HG03280 (cell line): ENCODE results near the gene ZNF69.
A peak's percentile ranks its signal among the peaks of the same experiment; 100 is the strongest.
"Not testable (repeated sequence)": the region's sequence is repeated elsewhere in the genome, so short reads cannot be mapped to it uniquely, and the experiment has no call there.

ENCODE experiments used
- ATAC-seq: cut with Tn5 transposase; IDR thresholded peaks from one replicate; pipeline ENCODE4 v1.9.1; 2021; ENCODE audit warnings: mild to moderate bottlenecking, moderate library complexity; ENCODE audit not compliant: unreplicated experiment

Gene ZNF69

DNA sequence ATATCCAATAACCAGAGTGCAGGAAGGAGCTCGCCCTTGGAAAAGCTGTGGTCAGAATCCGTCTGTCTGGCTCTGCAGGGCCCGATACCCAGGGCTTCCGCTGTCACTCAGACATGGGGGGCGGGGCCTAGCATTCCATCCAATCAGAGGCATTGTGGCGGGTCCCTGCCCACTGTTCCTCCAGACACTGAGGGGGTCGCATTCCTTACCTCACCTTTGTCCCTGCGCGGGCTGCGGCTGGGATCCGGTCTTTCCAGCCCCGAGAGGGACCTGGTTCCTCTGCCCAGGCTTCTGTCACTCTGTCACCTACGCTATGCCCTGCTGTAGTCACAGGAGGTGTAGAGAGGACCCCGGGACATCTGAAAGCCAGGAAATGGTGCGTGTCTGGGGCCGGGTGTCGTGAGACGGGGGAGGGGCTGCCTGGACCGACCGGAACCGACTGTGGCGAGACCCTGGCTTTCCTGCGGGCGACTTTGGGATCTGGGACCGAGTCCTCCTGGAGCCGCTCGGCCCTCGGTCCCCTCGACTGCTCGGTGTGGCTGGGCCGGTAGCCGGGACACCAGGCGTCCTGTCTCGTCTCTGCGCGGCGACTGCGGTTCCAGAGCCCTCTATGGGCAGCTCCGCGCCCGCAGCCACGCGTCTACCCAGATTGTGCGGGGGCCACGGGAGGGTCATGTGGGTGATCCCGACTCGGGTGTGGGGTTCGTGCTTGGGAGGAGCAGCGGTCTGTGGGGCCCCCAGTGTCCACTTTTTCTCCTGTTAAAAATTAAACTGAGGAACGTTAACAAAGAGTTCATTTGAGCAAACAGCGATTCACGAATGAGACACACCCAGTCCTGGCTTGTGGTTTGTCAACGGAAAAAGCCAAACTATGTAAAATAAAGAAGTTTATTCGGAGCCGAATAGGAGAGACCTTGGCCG, at the start of gene ZNF69:
Gene ZNF69 (plus strand): TSS at position 172 of the 921 bp plus-strand sequence. CDS start 142 bp downstream, at position 314.
- ATAC-seq, result peak; percentile 72

GRCh38 chr19:11843722-11844121, 43.9 kb upstream of the ZNF69 start:
- no peak for ATAC-seq

GRCh38 chr19:11847615-11848014, 40.0 kb upstream of the ZNF69 start:
- not testable (repeated sequence) for ATAC-seq

DNA sequence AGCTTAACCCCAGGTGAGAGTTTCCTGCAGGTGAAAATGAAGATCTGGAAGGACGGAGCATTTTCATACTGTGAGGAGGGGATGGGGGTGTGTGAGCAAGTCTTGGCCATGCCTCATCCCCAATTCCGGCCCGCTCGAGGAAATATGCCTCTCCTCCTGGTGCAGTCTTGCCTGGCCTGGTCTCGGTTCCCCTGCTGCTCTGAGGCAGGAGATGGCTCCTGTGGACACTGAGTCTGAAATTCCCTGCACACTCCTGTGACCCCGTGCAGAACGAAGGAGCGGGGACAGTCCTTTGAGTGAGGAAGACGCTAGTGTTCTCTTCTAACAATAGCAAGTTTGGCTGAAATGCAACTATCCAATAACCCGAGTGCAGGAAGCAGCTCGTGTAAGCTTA, 39.4 kb upstream of the ZNF69 start:
- ATAC-seq, result no peak

DNA sequence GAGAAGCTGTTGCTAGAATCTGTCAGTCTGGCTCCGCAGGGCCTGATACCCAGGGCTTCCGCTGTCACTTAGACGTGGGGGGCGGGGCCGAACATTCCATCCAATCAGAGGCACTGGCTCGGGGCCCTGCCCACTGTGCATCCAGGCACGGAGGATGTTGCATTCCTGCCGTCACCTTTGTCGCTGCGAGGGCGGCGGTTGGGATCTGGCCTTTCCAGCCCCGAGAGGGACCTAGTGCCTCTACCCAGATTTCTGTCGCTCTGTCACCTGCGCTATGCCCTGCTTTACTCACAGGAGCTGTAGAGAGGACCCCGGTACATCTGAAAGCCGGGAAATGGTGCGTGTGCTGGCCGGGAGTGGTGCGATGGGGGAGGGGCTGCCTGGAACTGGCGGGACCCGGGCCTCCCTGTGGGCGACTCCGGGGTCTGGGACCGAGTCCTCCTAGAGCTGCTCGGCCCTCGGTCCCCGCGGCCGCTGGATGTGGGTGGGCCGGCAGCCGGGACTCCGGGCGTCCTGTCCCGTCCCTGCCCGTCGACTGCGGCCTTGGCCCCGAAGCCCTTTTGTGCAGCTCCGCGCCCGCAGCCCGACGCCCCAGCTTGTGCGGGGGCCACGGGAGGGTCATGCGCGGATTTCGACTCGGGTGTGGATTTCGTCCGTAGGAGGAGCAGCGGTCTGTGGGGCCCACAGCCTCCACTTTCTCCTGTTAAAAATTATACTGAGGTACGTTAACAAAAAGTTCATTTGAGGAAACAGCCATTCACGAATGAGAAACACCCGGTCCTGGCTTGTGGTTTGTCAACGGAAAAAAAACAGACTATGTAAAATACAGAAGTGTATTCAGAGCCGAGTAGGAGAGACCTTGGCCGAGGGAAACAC, 38.8 kb upstream of the ZNF69 start, which contains the start of gene ZNF439:
Gene ZNF439 (plus strand): TSS at position 133 of the 876 bp plus-strand sequence. CDS start 142 bp downstream, at position 275.
- ATAC-seq, result peak; percentile 89

DNA sequence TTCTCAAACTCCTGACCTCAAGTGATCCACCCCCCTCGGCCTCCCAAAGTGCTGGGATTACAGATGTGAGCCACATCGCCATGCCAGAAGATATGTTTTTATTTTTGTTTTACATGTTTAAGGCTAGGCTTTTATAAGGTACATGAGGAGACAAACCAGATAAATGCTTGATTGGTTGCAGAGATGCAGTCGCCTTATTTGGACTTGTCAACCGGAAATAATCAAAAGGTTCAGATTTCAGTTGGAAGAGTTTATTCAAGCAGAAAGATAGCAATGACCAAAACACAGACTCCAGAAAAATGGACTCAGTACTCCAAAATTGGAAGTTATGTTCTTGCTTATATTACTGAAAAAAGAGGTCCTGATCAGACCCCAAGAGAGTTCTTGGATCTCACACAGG, 37.3 kb upstream of the ZNF69 start:
- not testable (repeated sequence) for ATAC-seq

- ATAC-seq, result no peak
These were observed 34.2 kb upstream of the ZNF69 start for GRCh38 chr19:11853358-11853757.

DNA sequence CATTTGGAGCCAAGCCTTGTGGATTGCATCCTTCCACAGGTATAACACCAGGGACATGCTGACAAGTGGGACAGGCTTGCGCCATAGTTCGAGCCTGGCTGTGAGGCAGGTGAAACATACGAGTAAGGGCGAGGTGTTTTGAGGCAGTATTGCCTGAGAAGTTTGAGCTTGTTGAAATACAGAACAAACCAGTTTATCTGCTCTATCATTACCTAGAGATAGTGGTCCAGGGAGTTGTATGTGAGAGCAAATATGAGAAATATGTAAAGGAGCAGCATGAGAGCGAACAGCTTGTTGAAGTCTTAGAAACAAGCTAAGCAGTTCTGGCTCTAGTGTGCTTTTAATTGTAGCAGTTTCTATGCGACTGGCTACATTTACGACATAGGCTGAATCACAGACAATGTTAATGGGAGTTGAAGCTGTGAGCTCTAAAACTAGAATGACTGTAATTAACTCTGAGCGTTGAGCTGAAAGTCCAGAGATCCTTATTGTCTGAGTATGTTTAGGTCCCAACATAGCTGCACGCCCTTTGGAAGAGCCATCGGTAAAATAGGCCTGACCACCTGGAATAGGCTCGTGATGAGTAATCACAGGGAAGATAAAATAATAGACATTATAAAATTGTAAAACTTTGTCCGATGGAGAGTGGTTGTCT, 30.9 kb upstream of the ZNF69 start:
- ATAC-seq, result no peak

DNA sequence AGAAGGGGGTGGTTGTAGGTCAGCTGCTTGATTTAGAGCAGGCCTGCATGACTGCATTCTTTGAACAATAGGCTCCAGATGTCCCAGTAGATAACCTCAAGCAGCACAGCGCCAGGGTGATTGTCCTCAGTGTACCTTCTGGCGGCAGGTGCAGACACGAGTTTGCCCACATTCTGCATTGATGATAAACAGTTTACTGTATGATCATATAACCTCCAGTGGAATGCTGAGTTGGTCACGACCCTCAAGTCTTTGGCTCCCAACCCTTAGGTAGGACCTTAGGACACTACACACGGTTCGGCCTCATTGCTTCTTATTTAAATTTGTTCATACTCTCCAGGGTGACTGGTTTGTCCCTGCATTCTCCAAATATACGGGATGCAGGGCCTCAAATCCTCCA, 26.9 kb upstream of the ZNF69 start:
- ATAC-seq, result no peak

DNA sequence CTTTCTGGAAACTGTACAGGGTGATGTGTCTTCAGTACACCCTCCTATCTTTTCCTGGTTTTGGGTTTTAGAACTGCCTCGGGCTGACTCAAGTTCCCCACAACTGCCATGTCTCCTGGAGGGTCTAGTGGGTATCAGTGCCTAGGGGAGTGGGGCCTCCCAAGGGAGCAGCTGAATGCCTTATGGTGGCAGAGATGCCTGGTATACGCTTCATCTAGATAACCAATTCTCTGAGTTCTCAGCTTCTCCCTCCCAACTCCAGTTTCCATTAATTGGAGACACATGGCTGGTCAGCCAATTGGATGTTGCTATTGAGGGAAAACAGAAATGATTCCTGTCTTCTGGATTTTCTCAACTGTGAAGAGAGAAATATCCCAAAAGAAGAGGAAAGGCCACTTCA, 26.3 kb upstream of the ZNF69 start:
- no peak for ATAC-seq

DNA sequence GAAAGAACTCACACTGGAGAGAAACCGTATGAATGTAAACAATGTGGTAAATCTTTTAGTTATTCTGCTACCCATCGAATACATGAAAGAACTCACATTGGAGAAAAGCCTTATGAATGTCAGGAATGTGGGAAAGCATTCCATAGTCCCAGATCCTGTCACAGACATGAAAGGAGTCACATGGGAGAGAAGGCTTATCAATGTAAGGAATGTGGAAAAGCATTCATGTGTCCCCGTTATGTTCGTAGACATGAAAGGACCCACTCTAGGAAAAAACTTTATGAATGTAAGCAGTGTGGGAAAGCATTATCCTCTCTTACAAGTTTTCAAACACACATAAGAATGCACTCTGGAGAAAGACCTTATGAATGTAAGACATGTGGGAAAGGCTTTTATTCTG, 19.8 kb upstream of the ZNF69 start:
- ATAC-seq, result not testable (repeated sequence)

DNA sequence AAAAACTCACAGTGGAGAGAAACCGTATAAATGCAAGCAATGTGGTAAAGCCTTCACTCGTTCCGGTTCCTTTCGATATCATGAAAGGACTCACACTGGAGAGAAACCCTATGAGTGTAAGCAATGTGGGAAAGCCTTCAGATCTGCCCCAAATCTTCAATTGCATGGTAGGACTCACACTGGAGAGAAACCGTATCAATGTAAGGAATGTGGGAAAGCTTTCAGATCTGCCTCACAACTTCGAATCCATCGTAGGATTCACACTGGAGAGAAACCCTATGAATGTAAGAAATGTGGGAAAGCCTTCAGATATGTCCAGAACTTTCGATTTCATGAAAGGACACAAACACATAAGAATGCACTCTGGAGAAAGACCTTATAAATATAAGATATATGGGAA, 19.4 kb upstream of the ZNF69 start:
- no peak for ATAC-seq

DNA sequence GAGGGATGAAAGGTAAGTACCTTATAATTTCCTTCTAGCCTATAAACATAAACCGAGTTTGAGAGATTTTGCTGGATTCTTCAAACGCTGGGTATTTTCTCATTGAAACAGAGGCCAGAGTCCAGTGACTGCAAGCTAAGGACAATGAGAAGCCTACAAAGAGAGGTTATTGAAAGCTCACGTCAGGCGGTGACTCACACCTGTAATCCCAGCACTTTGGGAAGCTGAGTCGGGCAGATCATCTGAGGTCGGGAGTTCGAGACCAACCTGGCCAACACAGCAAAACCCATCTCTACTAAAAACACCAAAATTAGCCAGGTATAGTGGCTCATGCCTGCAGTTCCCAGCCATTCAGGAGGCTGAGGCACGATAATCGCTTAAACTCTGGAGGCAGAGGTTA, 15.0 kb upstream of the ZNF69 start:
- no peak for ATAC-seq

GRCh38 chr19:11873762-11874161, 13.8 kb upstream of the ZNF69 start:
- ATAC-seq, result no peak

- ATAC-seq, result not testable (repeated sequence)
These were observed 7.8 kb upstream of the ZNF69 start for GRCh38 chr19:11879687-11880266.

- no peak for ATAC-seq
These were observed 7.0 kb upstream of the ZNF69 start for GRCh38 chr19:11880598-11880997.

- no peak for ATAC-seq
These were observed 6.3 kb upstream of the ZNF69 start for GRCh38 chr19:11881151-11881800.

GRCh38 chr19:11882606-11883005, 5.0 kb upstream of the ZNF69 start:
- ATAC-seq, result no peak

DNA sequence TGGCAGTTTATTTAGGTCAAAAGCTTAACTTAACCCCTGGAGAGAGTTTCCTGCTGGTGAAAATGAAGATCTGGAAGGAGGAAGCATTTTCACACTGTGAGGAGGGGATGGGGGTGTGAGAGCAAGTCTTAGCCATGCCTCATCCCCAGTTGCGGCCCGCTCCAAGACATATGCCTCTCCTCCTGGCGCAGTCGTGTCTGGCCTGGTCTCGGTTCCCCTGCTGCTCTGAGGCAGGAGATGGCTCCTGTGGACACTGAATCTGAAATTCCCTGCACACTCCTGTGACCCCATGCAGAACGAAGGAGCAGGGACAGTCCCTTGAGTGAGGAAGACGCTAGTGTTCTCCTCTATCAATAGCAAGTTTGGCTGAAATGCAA, 360 bp upstream of the ZNF69 start:
- no peak for ATAC-seq

- ATAC-seq, result not testable (repeated sequence)
These were observed 2.3 kb downstream of the ZNF69 start for GRCh38 chr19:11889901-11890300.
